DND-41 (cell line): ENCODE measurements around the gene PRDM13.

ENCODE experiments used
- ATAC-seq: fragments of 200-7000 bp; cut with Tn5 transposase; 3 replicates; pipeline ENCODE4 v1.9.1; 2021; ENCODE audit warnings: low read depth; ENCODE audit not compliant: insufficient read depth
- DNase-seq: peaks from one replicate; pipeline ENCODE4 v3.0.0-alpha.2; 2020
- H2AFZ ChIP-seq: 2 replicates; pipeline ENCODE4 v1.6.0; 2012; ENCODE audit warnings: low read depth, low read length
- H3K27ac ChIP-seq: 2 replicates; pipeline ENCODE4 v1.5.1; 2012; ENCODE audit warnings: low read length, inconsistent platforms
- H3K27me3 ChIP-seq: fragments of 200-600 bp; sonication (generic); 2 replicates; pipeline ENCODE4 v1.6.0; 2012; ENCODE audit warnings: low read length, mild to moderate bottlenecking, inconsistent platforms; ENCODE audit not compliant: insufficient read depth, poor library complexity
- H3K36me3 ChIP-seq: 2 replicates; pipeline ENCODE4 v1.5.1; 2012; ENCODE audit warnings: low read length, inconsistent platforms; ENCODE audit not compliant: insufficient read depth
- H3K4me1 ChIP-seq: 2 replicates; pipeline ENCODE4 v1.5.1; 2012; ENCODE audit warnings: mild to moderate bottlenecking, low read length; ENCODE audit not compliant: insufficient read depth
- H3K4me2 ChIP-seq: 2 replicates; pipeline ENCODE4 v1.6.0; 2012; ENCODE audit warnings: mild to moderate bottlenecking, moderate library complexity, low read length, inconsistent platforms; ENCODE audit not compliant: insufficient read depth
- H3K4me3 ChIP-seq, 2 experiments: fragments of 200-600 bp in 1 of 2; shearing (Covaris generic) in 1 of 2; 2 replicates each; pipeline ENCODE4 v1.5.1; 2012 to 2016; ENCODE audit warnings: inconsistent platforms in 2 of 2, low read length in 2 of 2, mild to moderate bottlenecking in 2 of 2, low read depth in 1 of 2, moderate library complexity in 1 of 2
- H3K79me2 ChIP-seq: 2 replicates; pipeline ENCODE4 v1.6.0; 2012; ENCODE audit warnings: low read length, inconsistent platforms; ENCODE audit not compliant: insufficient read depth
- H3K9ac ChIP-seq: 2 replicates; pipeline ENCODE4 v1.6.0; 2012; ENCODE audit warnings: low read depth, mild to moderate bottlenecking, inconsistent platforms, low read length, moderate library complexity
- H3K9me3 ChIP-seq: 2 replicates; pipeline ENCODE4 v1.5.1; 2012; ENCODE audit warnings: low read length, moderate library complexity, mild to moderate bottlenecking, inconsistent platforms; ENCODE audit not compliant: insufficient read depth, severe bottlenecking
- H4K20me1 ChIP-seq: 2 replicates; pipeline ENCODE4 v1.6.0; 2012; ENCODE audit warnings: low read length; ENCODE audit not compliant: insufficient read depth
- CTCF ChIP-seq: IDR thresholded peaks from 2 replicates; pipeline ENCODE4 v1.5.1; 2012; ENCODE audit warnings: borderline replicate concordance, low read length, moderate library complexity, mild to moderate bottlenecking; ENCODE audit not compliant: poor library complexity, severe bottlenecking; ENCODE audit errors: extremely low read depth
- EZH2 ChIP-seq: IDR thresholded peaks from 3 replicates; pipeline ENCODE4 v1.6.1; 2012; ENCODE audit warnings: borderline replicate concordance, low read depth, mild to moderate bottlenecking, moderate library complexity, low read length, inconsistent platforms; ENCODE audit not compliant: severe bottlenecking

PRDM13 gene

GRCh38 chr6:99606656-99607415 lies at the start of gene PRDM13:
Gene PRDM13, plus strand, starts transcription at chr6:99606833. Its CDS starts 202 bp downstream, at chr6:99607035.
- DNase-seq (no peak), ATAC-seq (no peak)
- H3K79me2 ChIP-seq: no peaks in the 10 kb centered on the region
- H3K4me2 ChIP-seq: no peak within 1 kb of the TSS
- no peaks in the 10 kb centered on the region for H3K36me3 ChIP-seq
- no peak within 1 kb of the TSS for H3K9ac ChIP-seq
- H3K4me1 ChIP-seq: peaks cover 28% of the 10 kb centered on the region
- no peak within 1 kb of the TSS for H3K27ac ChIP-seq
- no peaks in the 10 kb centered on the region for H4K20me1 ChIP-seq
- TF ChIP-seq EZH2: no peak
- TF ChIP-seq CTCF: no peak
- H3K4me3 ChIP-seq: no peak within 1 kb of the TSS
- H2AFZ ChIP-seq: no peak within 1 kb of the TSS
- H3K9me3 ChIP-seq: no peaks in the 10 kb centered on the region
- H3K27me3 ChIP-seq: no peaks in the 10 kb centered on the region

DNA sequence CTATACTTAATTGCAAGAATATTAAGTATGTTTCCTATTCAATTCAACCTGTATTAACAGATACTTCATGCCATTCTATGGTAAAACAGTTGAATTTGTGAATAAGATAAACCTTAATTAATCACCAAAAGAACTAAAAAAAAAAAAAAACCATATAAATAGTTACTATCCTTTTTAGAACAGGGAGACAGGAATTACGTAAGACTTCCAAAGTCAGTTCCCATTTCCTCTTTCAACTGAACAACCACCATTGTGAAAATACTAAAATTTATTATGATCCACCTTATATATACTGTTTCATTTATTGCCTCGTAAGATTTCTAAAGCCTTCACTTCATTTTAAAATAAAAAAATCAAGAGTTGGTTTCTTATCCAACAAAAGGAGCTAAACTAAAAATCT lies 47.6 kb upstream of the PRDM13 start:
- Histone ChIP-seq H3K36me3 (peaks cover 71% of the 10 kb centered on the region), H3K79me2 (peaks cover 47% of the 10 kb centered on the region), H3K9ac (no peak overlapping the region), H4K20me1 (peaks cover 9% of the 10 kb centered on the region; the same call in 1 of the 2 replicates), H3K4me3 (no peak overlapping the region), H3K9me3 (no peaks in the 10 kb centered on the region), H3K4me2 (no peak overlapping the region), H3K4me1 (no peaks in the 10 kb centered on the region), H3K27me3 (no peaks in the 10 kb centered on the region), H3K27ac (no peak overlapping the region), H2AFZ (no peak overlapping the region)
- TF ChIP-seq CTCF: no peak
- no peak for TF ChIP-seq EZH2
- ATAC-seq: no peak
- no peak for DNase-seq

- H4K20me1 ChIP-seq: peaks cover 13% of the 10 kb centered on the region; the same call in 1 of the 2 replicates
These were observed 46.0 kb upstream of the PRDM13 start for GRCh38 chr6:99560668-99561067.

More at GRCh38 chr6:99560668-99561067, 46.0 kb upstream of the PRDM13 start:
- H3K9me3 ChIP-seq: no peaks in the 10 kb centered on the region
- peaks cover 4% of the 10 kb centered on the region; the same call in 1 of the 2 replicates for H3K4me1 ChIP-seq
- H3K4me2 ChIP-seq: no peak overlapping the region
- no peaks in the 10 kb centered on the region for H3K27me3 ChIP-seq
- TF ChIP-seq EZH2 (no peak), CTCF (no peak)
- H3K9ac ChIP-seq: no peak overlapping the region
- H3K27ac ChIP-seq: no peak overlapping the region
- no peak for DNase-seq
- H3K36me3 ChIP-seq: peaks cover 55% of the 10 kb centered on the region
- peaks cover 63% of the 10 kb centered on the region for H3K79me2 ChIP-seq
- no peak overlapping the region for H2AFZ ChIP-seq
- no peak for ATAC-seq
- H3K4me3 ChIP-seq: no peak overlapping the region
